Ishikawa (cell line): ENCODE measurements around the gene TAF10.

ENCODE experiments used
- CEBPB ChIP-seq: IDR thresholded peaks from 2 replicates; pipeline ENCODE4 v1.6.1; 2012
- CREB1 ChIP-seq: IDR thresholded peaks from 2 replicates; pipeline ENCODE4 v1.6.1; 2012; ENCODE audit warnings: low read depth
- EGR1 ChIP-seq: IDR thresholded peaks from 2 replicates; pipeline ENCODE4 v1.6.1; 2012
- EP300 ChIP-seq: IDR thresholded peaks from 2 replicates; pipeline ENCODE4 v1.6.1; 2012; ENCODE audit warnings: borderline replicate concordance
- FOXM1 ChIP-seq: IDR thresholded peaks from 2 replicates; pipeline ENCODE4 v1.6.1; 2012; ENCODE audit warnings: low read depth, borderline replicate concordance
- NFIC ChIP-seq: IDR thresholded peaks from 2 replicates; pipeline ENCODE4 v1.6.1; 2012
- RAD21 ChIP-seq: IDR thresholded peaks from 2 replicates; pipeline ENCODE4 v1.6.1; 2012; ENCODE audit warnings: low read depth
- TAF1 ChIP-seq: IDR thresholded peaks from 2 replicates; pipeline ENCODE4 v1.6.1; 2012; ENCODE audit warnings: low read depth, mild to moderate bottlenecking
- TCF12 ChIP-seq: IDR thresholded peaks from 2 replicates; pipeline ENCODE4 v1.6.1; 2012; ENCODE audit warnings: low read depth
- TEAD4 ChIP-seq: IDR thresholded peaks from 2 replicates; pipeline ENCODE4 v1.6.1; 2012
- YY1 ChIP-seq: IDR thresholded peaks from 2 replicates; pipeline ENCODE4 v1.6.1; 2012; ENCODE audit warnings: low read depth
- ZBTB7A ChIP-seq: IDR thresholded peaks from 2 replicates; pipeline ENCODE4 v1.6.1; 2012; ENCODE audit warnings: low read depth
- TF ChIP-seq, protein P1 (sequence below): IDR thresholded peaks from 2 replicates; pipeline ENCODE4 v1.6.1; 2012; ENCODE audit warnings: low read depth, mild to moderate bottlenecking
- TF ChIP-seq, protein P2 (sequence below): IDR thresholded peaks from 2 replicates; pipeline ENCODE4 v1.6.1; 2012
- TF ChIP-seq, protein P3 (sequence below): IDR thresholded peaks from 2 replicates; pipeline ENCODE4 v1.6.1; 2012

TAF10 gene

DNA sequence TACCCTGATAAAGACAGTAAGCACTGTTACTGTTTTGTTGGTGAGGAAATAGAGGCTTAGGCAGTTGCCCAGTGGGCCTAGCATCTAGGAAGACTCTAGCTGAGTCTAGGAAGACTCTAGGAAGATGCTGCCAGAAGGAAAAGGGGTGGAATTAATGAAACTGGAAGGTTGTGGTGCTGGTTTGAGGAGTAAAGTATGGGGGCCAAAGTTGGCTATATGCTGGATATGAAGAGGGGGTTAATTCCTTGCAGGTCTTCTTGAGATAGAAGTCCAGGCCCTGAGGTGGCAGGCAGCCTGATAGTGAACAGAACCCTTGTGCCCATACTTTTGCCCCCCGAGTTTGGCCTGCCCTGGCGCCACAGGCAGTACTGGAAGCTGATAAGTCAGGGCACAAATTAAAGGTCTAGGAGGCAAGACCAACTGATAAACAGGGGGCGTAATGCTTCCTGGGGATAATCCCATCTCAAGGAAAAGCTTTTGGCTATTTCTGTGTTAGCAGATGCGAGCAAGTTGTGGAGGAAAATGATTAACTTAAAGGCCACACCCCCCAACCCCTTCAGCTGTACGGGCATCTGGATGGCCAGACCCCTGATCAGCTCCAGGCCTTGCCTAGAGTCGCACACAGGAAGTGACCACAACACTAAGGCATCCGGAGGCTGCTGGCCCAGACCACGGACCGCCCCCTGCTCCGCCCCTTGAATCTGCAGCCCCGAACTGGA is 5.4 kb downstream of the TAF10 start:
- TF ChIP-seq NFIC (no peak), RAD21 (no peak), CEBPB (no peak), EGR1 (no peak), CREB1 (no peak), TAF1 (no peak), YY1 (no peak), TEAD4 (peak; percentile 62), FOXM1 (no peak), EP300 (0 out of 2 replicates have a peak, but pooled peaks have one; percentile 15), TCF12 (no peak), ZBTB7A (no peak)
- TF ChIP-seq, protein P1, sequence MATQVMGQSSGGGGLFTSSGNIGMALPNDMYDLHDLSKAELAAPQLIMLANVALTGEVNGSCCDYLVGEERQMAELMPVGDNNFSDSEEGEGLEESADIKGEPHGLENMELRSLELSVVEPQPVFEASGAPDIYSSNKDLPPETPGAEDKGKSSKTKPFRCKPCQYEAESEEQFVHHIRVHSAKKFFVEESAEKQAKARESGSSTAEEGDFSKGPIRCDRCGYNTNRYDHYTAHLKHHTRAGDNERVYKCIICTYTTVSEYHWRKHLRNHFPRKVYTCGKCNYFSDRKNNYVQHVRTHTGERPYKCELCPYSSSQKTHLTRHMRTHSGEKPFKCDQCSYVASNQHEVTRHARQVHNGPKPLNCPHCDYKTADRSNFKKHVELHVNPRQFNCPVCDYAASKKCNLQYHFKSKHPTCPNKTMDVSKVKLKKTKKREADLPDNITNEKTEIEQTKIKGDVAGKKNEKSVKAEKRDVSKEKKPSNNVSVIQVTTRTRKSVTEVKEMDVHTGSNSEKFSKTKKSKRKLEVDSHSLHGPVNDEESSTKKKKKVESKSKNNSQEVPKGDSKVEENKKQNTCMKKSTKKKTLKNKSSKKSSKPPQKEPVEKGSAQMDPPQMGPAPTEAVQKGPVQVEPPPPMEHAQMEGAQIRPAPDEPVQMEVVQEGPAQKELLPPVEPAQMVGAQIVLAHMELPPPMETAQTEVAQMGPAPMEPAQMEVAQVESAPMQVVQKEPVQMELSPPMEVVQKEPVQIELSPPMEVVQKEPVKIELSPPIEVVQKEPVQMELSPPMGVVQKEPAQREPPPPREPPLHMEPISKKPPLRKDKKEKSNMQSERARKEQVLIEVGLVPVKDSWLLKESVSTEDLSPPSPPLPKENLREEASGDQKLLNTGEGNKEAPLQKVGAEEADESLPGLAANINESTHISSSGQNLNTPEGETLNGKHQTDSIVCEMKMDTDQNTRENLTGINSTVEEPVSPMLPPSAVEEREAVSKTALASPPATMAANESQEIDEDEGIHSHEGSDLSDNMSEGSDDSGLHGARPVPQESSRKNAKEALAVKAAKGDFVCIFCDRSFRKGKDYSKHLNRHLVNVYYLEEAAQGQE = peak; percentile 7; the same call in 1 of the 2 replicates
- TF ChIP-seq, protein P2, sequence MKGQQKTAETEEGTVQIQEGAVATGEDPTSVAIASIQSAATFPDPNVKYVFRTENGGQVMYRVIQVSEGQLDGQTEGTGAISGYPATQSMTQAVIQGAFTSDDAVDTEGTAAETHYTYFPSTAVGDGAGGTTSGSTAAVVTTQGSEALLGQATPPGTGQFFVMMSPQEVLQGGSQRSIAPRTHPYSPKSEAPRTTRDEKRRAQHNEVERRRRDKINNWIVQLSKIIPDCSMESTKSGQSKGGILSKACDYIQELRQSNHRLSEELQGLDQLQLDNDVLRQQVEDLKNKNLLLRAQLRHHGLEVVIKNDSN = no peak
- TF ChIP-seq, protein P3, sequence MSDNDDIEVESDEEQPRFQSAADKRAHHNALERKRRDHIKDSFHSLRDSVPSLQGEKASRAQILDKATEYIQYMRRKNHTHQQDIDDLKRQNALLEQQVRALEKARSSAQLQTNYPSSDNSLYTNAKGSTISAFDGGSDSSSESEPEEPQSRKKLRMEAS = no peak

DNA sequence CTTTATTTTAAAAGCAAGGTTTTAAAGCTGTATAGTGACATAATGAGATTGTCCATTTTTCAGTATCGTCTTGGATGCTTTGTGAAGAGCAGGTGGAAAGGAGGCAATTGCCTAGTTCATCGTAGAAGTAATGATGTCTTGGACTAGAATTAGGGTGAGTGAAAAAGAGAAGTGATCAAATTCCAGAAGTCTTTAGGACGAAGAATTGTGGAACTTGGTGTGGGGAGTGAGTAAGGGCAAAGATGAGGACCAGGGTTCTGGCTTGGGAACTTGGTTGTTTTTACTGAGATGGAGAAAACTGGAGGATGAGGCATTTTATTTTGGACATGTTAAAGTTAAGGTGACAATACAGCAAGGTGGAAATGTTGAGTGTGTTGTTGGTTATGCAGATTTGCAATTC is 7.2 kb downstream of the TAF10 start:
- TF ChIP-seq ZBTB7A (no peak), EGR1 (no peak), TAF1 (no peak), CEBPB (no peak), EP300 (no peak), RAD21 (no peak), NFIC (no peak), FOXM1 (no peak), CREB1 (no peak)
- TF ChIP-seq, protein P1 = no peak

DNA sequence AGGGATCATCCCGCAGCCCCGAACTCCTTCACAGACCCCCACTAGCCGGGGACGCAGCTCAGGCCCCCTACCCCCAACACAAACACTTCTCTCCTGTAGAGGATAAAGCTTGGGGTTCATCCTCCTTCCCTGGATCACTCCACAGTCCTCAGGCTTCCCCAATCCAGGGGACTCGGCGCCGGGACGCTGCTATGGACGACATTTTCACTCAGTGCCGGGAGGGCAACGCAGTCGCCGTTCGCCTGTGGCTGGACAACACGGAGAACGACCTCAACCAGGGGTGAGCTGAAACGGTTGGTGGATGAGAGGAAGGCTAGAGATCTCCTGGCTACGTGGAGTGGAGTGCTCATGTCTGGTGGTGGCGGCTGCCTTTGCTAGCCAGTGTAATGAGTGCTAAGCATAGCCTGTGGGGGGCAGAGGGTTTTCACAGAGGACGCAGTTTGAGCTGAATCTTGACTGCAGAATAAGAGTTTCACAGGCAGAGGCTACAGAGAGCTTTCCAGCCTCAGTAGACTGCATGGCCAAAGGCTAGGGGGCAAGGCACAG is 7.9 kb downstream of the TAF10 start:
- TF ChIP-seq YY1 = 0 out of 2 replicates have a peak, but pooled peaks have one; percentile 10
- TF ChIP-seq CEBPB = no peak
- TF ChIP-seq EGR1 = no peak
- no peak for TF ChIP-seq TEAD4
- no peak for TF ChIP-seq NFIC

DNA sequence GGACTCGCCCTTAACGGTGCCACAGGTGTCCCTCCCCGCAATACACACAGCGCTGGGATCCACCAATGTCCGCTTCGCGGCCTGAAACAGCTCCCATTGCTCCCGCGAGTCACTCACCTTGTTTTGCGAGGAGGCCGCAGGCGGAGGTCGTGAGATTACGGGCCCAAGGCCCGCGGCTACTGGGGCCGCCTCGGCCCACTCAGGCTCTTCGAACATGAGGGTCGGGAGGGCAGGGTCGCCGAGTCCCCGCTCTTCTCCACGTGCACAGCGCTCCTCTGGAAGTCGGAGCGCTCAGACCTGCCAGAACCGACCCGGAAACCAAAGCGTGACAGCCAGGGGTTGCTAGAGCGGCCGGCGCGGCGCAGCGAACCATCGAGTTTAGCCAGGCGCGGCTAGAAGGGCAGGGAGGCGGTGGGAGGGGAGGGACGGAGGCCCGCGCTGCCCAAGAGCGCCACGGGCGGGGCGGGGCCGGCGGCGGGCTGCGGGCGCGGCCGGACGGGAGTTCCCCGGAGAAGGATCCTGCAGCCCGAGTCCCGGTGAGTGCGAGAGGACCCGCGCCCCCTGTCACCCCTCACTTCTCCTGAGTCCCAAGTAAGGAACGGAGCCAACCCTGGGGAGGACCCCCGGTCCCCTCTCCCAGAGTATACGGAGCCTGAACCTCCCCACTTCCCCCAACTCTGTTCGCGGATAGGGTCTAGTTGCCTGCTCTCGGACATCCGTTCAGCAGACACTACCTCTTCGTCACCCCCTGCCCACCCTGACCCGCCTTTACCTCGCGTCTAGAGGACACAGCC is 8.5 kb downstream of the TAF10 start, which contains the start of the genes ILK and RRP8:
Gene ILK (plus strand): TSS at position 488 of the 794 bp plus-strand sequence. CDS start 498 bp downstream, outside the sequence.
Gene RRP8 (minus strand): TSS at position 330 of the 794 bp plus-strand sequence. CDS start 114 bp downstream, at position 216.
- TF ChIP-seq TCF12 = peak; percentile 73; the same call in 1 of the 2 replicates
- TF ChIP-seq NFIC = peak; percentile 33; the same call in 1 of the 2 replicates
- peak; percentile 21; the same call in 1 of the 2 replicates for TF ChIP-seq TEAD4
- TF ChIP-seq RAD21 = no peak
- TF ChIP-seq TAF1 = peak; percentile 95
- TF ChIP-seq, protein P3 = peak; percentile 95
- peak; percentile 66; the same call in 1 of the 2 replicates for TF ChIP-seq ZBTB7A
- peak; percentile 67 for TF ChIP-seq YY1
- no peak for TF ChIP-seq FOXM1
- TF ChIP-seq, protein P2 = peak; percentile 22; the same call in 1 of the 2 replicates
